Fibroblast of gingiva (primary cell): ENCODE results near the gene F2RL1.
"Not testable (repeated sequence)": the region's sequence is repeated elsewhere in the genome, so short reads cannot be mapped to it uniquely, and the experiment has no call there.

ENCODE experiments used
- DNase-seq: peaks from one replicate; pipeline ENCODE4 v3.0.0-alpha.2; 2011; ENCODE audit warnings: low read depth

Gene F2RL1

GRCh38 chr5:76807296-76807695 is 11.5 kb upstream of the F2RL1 start:
- no peak for DNase-seq

- DNase-seq = no peak
These were observed 10.6 kb upstream of the F2RL1 start for GRCh38 chr5:76808141-76808691.

- no peak for DNase-seq
These were observed 9.7 kb upstream of the F2RL1 start for GRCh38 chr5:76809141-76809540.

- no peak for DNase-seq
These were observed 8.6 kb upstream of the F2RL1 start for GRCh38 chr5:76810236-76810635.

GRCh38 chr5:76811214-76811613 is 7.6 kb upstream of the F2RL1 start:
- no peak for DNase-seq

GRCh38 chr5:76812209-76812608 is 6.6 kb upstream of the F2RL1 start:
- not testable (repeated sequence) for DNase-seq

- DNase-seq = peak; percentile 34
These were observed 4.8 kb upstream of the F2RL1 start for GRCh38 chr5:76813982-76814562.

- peak; percentile 25 for DNase-seq
These were observed 2.6 kb upstream of the F2RL1 start for GRCh38 chr5:76816110-76816831.

- no peak for DNase-seq
These were observed 1.2 kb downstream of the F2RL1 start for GRCh38 chr5:76819851-76820525.

GRCh38 chr5:76820526-76820890 is 1.7 kb downstream of the F2RL1 start:
- no peak for DNase-seq

- no peak for DNase-seq
These were observed 2.3 kb downstream of the F2RL1 start for GRCh38 chr5:76821136-76821535.

GRCh38 chr5:76822105-76822731 is 3.4 kb downstream of the F2RL1 start:
- DNase-seq = not testable (repeated sequence)

- DNase-seq = not testable (repeated sequence)
These were observed 7.6 kb downstream of the F2RL1 start for GRCh38 chr5:76826416-76826815.

GRCh38 chr5:76831110-76831452 is 12.3 kb downstream of the F2RL1 start:
- peak; percentile 23 for DNase-seq

- DNase-seq = no peak
These were observed 17.4 kb downstream of the F2RL1 start for GRCh38 chr5:76836181-76836580.

- DNase-seq = no peak
These were observed 17.8 kb downstream of the F2RL1 start for GRCh38 chr5:76836585-76836984.

- DNase-seq = peak; percentile 32
These were observed 19.8 kb downstream of the F2RL1 start for GRCh38 chr5:76838481-76839261.

GRCh38 chr5:76841361-76841760 is 22.5 kb downstream of the F2RL1 start:
- DNase-seq = no peak

GRCh38 chr5:76845890-76846289 is 27.1 kb downstream of the F2RL1 start:
- no peak for DNase-seq

GRCh38 chr5:76849419-76850291 is 30.8 kb downstream of the F2RL1 start, which contains the start of gene S100Z:
S100Z (plus strand) TSS chr5:76850014; CDS start chr5:76875360, 25,346 bp downstream.
- DNase-seq = no peak
